HepG2 (cell line): ENCODE data around the gene MGLL. TPM values are rescaled to one million over a fixed set of nuclear protein-coding genes. Genes with fewer than 3 reads are reported as not detected.

Experiments used
- ATAC-seq: fragments of 200-7000 bp; cut with Tn5 transposase; 3 replicates; pipeline ENCODE4 v1.9.1; 2020; ENCODE audit warnings: mild to moderate bottlenecking, moderate library complexity
- BruUV-seq: library from RNA; stranded (reverse); fragments of 400-500 nt; replicated peaks from 2 replicates; lab custom pipeline; 2021; lab: Mats Ljungman, UMichigan
- CTCF ChIA-PET: fragments of 300-600 bp; formaldehyde crosslinking; extraction: SDS; loops from one replicate; lab custom pipeline; 2021; ENCODE audit warnings: low total read pairs, inconsistent platforms, low intra/inter-chr PET ratio; lab: Yijun Ruan, JAX
- POLR2A ChIA-PET: fragments of 350-600 bp; sonication (Branson Sonifier 250); formaldehyde crosslinking; loops from one replicate; lab custom pipeline; 2020; ENCODE audit warnings: antibody characterized with exemption, inconsistent platforms; lab: Yijun Ruan, JAX
- DNase-seq: peaks from one replicate; pipeline ENCODE4 v3.0.0-alpha.2; 2015; ENCODE audit warnings: low spot score
- FAIRE-seq: peaks from 3 replicates; lab custom pipeline; 2011; peaks lifted over from hg19 to GRCh38; lab: Jason Lieb, UNC
- H2AFZ ChIP-seq: one replicate; pipeline ENCODE4 v1.6.1; 2011; ENCODE audit warnings: low read length, inconsistent platforms
- H3K27ac ChIP-seq: fragments of 300-600 bp; 3 replicates; pipeline ENCODE4 v1.8.0; 2011; ENCODE audit warnings: mixed run types, mild to moderate bottlenecking, mixed read lengths, low read length, inconsistent platforms; ENCODE audit not compliant: insufficient read depth; ENCODE audit errors: extremely low read length
- H3K27me3 ChIP-seq, 2 experiments: fragments of 200-600 bp in 1 of 2; 2 replicates in 1 of 2; 3 replicates in 1 of 2; pipeline versions ENCODE4 v1.6.0 to v1.8.0; 2011; ENCODE audit warnings: low read length in 2 of 2, mild to moderate bottlenecking in 2 of 2, moderate library complexity in 2 of 2, inconsistent platforms in 1 of 2; ENCODE audit not compliant: insufficient read depth in 2 of 2, control insufficient read depth in 1 of 2
- H3K36me3 ChIP-seq, 2 experiments: fragments of 200-600 bp in 1 of 2; replicated peaks in 1 of 2; 2 replicates in 1 of 2; 3 replicates in 1 of 2; pipeline versions ENCODE4 v1.5.1 to v1.8.0; 2011; ENCODE audit warnings: low read length in 2 of 2, inconsistent platforms in 1 of 2; ENCODE audit not compliant: insufficient read depth in 2 of 2, control insufficient read depth in 1 of 2
- H3K4me1 ChIP-seq: 2 replicates; pipeline ENCODE4 v1.5.1; 2012; ENCODE audit warnings: low read length, inconsistent platforms; ENCODE audit not compliant: insufficient read depth
- H3K4me2 ChIP-seq: 2 replicates; pipeline ENCODE4 v1.6.0; 2011; ENCODE audit warnings: low read depth, low read length, inconsistent platforms
- H3K4me3 ChIP-seq, 3 experiments: fragments of 200-600 bp in 1 of 3; sonication (generic), shearing (Covaris generic) in 1 of 3; replicated peaks in 1 of 3; 2 replicates each; pipeline ENCODE4 v1.5.1; 2011 to 2016; ENCODE audit warnings: low read length in 3 of 3, inconsistent platforms in 2 of 3, low read depth in 2 of 3, mild to moderate bottlenecking in 2 of 3, control low read depth in 1 of 3, mixed read lengths in 1 of 3; ENCODE audit not compliant: insufficient read depth in 1 of 3
- H3K79me2 ChIP-seq: one replicate; pipeline ENCODE4 v1.6.1; 2011; ENCODE audit warnings: low read length, inconsistent platforms; ENCODE audit not compliant: insufficient read depth
- H3K9ac ChIP-seq: 2 replicates; pipeline ENCODE4 v1.6.0; 2011; ENCODE audit warnings: mild to moderate bottlenecking, low read depth, low read length, inconsistent platforms; ENCODE audit not compliant: insufficient read depth
- H3K9me3 ChIP-seq: 2 replicates; pipeline ENCODE4 v1.5.1; 2012; ENCODE audit warnings: mild to moderate bottlenecking, low read length
- H4K20me1 ChIP-seq: 2 replicates; pipeline ENCODE4 v1.6.0; 2011; ENCODE audit warnings: inconsistent platforms, mild to moderate bottlenecking, low read length, moderate library complexity; ENCODE audit not compliant: insufficient read depth
- CAMTA2 ChIP-seq: sonication (generic); formaldehyde crosslinking; IDR thresholded peaks from 2 replicates; pipeline ENCODE4 v1.4.0; 2020; ENCODE audit warnings: mild to moderate bottlenecking, missing genetic modification reagents, borderline replicate concordance
- ETV5 ChIP-seq: IDR thresholded peaks from 2 replicates; pipeline ENCODE4 v1.6.1; 2018; ENCODE audit warnings: missing biosample characterization, missing genetic modification reagents, inconsistent platforms, borderline replicate concordance
- HNF4A ChIP-seq: sonication (generic); formaldehyde crosslinking; IDR thresholded peaks from 2 replicates; pipeline ENCODE4 v1.4.0; 2020; ENCODE audit warnings: missing genetic modification reagents
- PITX1 ChIP-seq: sonication (generic); formaldehyde crosslinking; IDR thresholded peaks from 2 replicates; pipeline ENCODE4 v1.5.1; 2020; ENCODE audit warnings: mild to moderate bottlenecking, missing genetic modification reagents
- POGZ ChIP-seq: sonication (generic); formaldehyde crosslinking; IDR thresholded peaks from 2 replicates; pipeline ENCODE4 v1.4.0; 2020; ENCODE audit warnings: mild to moderate bottlenecking, missing genetic modification reagents
- SMARCC2 ChIP-seq: fragments of 450-650 bp; IDR thresholded peaks from 2 replicates; pipeline ENCODE4 v1.6.1; 2017; ENCODE audit warnings: antibody characterized with exemption, mild to moderate bottlenecking
- SP5 ChIP-seq: IDR thresholded peaks from 2 replicates; pipeline ENCODE4 v1.6.1; 2016; ENCODE audit warnings: low read depth, borderline replicate concordance
- UBTF ChIP-seq: sonication (generic); formaldehyde crosslinking; IDR thresholded peaks from 2 replicates; pipeline ENCODE4 v1.4.0; 2020; ENCODE audit warnings: mild to moderate bottlenecking, missing genetic modification reagents
- ZNF501 ChIP-seq: sonication (generic); formaldehyde crosslinking; IDR thresholded peaks from 2 replicates; pipeline ENCODE4 v1.5.1; 2020; ENCODE audit warnings: mild to moderate bottlenecking, moderate library complexity, missing genetic modification reagents
- ZNF572 ChIP-seq: sonication (generic); formaldehyde crosslinking; IDR thresholded peaks from 2 replicates; pipeline ENCODE4 v1.5.1; 2020; ENCODE audit warnings: mild to moderate bottlenecking, missing genetic modification reagents
- ZNF644 ChIP-seq: IDR thresholded peaks from 2 replicates; pipeline ENCODE4 v1.6.1; 2016; ENCODE audit warnings: low read depth
- ZNF7 ChIP-seq: IDR thresholded peaks from 2 replicates; pipeline ENCODE4 v1.6.1; 2016; ENCODE audit warnings: missing biosample characterization, missing genetic modification reagents
- ZNF792 ChIP-seq: IDR thresholded peaks from 2 replicates; pipeline ENCODE4 v1.6.1; 2016
- WGBS: methylation state at CpG from one replicate; pipeline ENCODE4 v1.1.6; 2017; ENCODE audit warnings: low lambda C conversion rate; 5-methylcytosine and 5-hydroxymethylcytosine counted together
- in situ Hi-C: cut with HindIII; loops from 2 replicates; pipeline ENCODE4 v1.10.0; 2017; ENCODE audit warnings: low pct_unique_long_range_greater_than_20kb; ENCODE audit not compliant: extremely low pct_ligation_motif_present
- intact Hi-C: fragments of 100-400 bp; cut with micrococcal nuclease; formaldehyde crosslinking; loops from one replicate; pipeline ENCODE4 v1.10.0; 2022; ENCODE audit not compliant: unreplicated experiment
- polyA plus RNA-seq, 8 experiments: library from polyadenylated mRNA; depleted of rRNA in 3 of 8; stranded (reverse) in 7 of 8; unstranded in 1 of 8; fragments of >200 nt; fragmentation: Illumina TruSeq in 4 of 8; extraction: Trizol in 4 of 8; gene quantifications; 2 replicates each; pipeline versions ENCODE4 v1.2.1 to v1.2.3, GENCODE V29; 2011 to 2016; ENCODE audit warnings: low read depth in 4 of 8, missing spikeins in 1 of 8, mixed read lengths in 1 of 8; ENCODE audit not compliant: insufficient read depth in 1 of 8
- total RNA-seq, 5 experiments: library from RNA; depleted of rRNA; stranded (reverse); fragments of >200 nt; fragmentation: Illumina TruSeq; extraction: Trizol; gene quantifications; 2 replicates each; pipeline ENCODE4 v1.2.3, GENCODE V29; 2016; ENCODE audit warnings: low read depth in 1 of 5
- TF ChIP-seq, protein P1 (sequence below): IDR thresholded peaks from 2 replicates; pipeline ENCODE4 v1.6.1; 2016; ENCODE audit warnings: low read depth, missing genetic modification reagents, missing compliant biosample characterization

MGLL gene
- total and polyA plus RNA-seq, 2 of the 13 experiments (the other 11 are each of a cell fraction or from before 2014, with no cell fraction given): not detected

DNA sequence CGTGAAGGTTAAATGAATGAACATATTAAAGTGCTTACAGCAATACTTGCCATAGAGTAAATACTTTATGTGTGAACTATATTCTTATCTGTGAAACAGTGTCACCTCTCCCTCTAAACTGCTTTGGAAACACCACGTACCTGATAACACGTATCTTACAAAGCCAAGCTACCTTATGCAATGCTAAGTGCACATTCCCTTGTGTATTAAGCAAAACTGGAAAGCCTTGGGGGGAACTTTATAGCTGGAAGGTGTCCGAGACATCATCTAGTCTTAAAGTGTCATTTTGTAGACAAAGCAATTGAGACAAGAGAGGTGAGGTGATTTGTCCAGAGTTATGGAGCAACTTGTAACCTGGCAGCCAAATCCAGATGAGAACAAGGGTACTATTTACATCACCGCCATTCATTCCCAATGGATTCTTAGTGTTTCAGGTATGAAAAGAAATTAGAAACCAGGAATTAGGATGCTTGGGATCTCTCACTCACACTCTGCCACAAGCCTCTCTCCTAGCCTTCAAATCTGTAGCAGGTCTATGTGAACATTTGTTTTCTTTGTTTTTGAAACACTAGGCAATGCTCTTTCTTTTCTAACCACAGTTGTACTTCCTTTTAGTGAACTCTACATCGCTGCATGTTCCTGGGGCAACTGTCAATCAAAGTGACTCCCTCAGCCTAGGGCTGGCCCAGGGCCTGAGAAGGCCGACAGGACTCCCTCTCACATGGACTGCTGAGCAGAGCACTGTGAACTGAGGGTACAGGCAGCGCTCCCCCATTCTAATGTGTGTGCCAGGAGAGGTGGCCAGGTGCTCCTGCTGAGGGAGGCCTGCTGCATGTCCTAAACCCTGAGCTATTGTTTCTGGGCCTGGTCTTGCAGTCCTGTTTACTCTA lies 13.9 kb upstream of the MGLL start:
- H3K79me2 ChIP-seq: no peaks in the 10 kb centered on the region
- no peak overlapping the region for H3K27ac ChIP-seq
- H3K4me3 ChIP-seq: no peak overlapping the region
- H4K20me1 ChIP-seq: no peaks in the 10 kb centered on the region
- H3K36me3 ChIP-seq: no peaks in the 10 kb centered on the region
- intact Hi-C loops: loop anchor here (10.0 kb wide), 1 partner anchor 141 kb away; no protein-coding TSS in a partner anchor
- TF ChIP-seq, protein P1, sequence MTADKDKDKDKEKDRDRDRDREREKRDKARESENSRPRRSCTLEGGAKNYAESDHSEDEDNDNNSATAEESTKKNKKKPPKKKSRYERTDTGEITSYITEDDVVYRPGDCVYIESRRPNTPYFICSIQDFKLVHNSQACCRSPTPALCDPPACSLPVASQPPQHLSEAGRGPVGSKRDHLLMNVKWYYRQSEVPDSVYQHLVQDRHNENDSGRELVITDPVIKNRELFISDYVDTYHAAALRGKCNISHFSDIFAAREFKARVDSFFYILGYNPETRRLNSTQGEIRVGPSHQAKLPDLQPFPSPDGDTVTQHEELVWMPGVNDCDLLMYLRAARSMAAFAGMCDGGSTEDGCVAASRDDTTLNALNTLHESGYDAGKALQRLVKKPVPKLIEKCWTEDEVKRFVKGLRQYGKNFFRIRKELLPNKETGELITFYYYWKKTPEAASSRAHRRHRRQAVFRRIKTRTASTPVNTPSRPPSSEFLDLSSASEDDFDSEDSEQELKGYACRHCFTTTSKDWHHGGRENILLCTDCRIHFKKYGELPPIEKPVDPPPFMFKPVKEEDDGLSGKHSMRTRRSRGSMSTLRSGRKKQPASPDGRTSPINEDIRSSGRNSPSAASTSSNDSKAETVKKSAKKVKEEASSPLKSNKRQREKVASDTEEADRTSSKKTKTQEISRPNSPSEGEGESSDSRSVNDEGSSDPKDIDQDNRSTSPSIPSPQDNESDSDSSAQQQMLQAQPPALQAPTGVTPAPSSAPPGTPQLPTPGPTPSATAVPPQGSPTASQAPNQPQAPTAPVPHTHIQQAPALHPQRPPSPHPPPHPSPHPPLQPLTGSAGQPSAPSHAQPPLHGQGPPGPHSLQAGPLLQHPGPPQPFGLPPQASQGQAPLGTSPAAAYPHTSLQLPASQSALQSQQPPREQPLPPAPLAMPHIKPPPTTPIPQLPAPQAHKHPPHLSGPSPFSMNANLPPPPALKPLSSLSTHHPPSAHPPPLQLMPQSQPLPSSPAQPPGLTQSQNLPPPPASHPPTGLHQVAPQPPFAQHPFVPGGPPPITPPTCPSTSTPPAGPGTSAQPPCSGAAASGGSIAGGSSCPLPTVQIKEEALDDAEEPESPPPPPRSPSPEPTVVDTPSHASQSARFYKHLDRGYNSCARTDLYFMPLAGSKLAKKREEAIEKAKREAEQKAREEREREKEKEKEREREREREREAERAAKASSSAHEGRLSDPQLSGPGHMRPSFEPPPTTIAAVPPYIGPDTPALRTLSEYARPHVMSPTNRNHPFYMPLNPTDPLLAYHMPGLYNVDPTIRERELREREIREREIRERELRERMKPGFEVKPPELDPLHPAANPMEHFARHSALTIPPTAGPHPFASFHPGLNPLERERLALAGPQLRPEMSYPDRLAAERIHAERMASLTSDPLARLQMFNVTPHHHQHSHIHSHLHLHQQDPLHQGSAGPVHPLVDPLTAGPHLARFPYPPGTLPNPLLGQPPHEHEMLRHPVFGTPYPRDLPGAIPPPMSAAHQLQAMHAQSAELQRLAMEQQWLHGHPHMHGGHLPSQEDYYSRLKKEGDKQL (CRISPR knock-in tag): no peak
- no peak for TF ChIP-seq ETV5
- no peak for TF ChIP-seq HNF4A (CRISPR knock-in tag)
- no peak for TF ChIP-seq UBTF (CRISPR knock-in tag)
- TF ChIP-seq SP5 (CRISPR knock-in tag): no peak
- TF ChIP-seq POGZ: no peak
- TF ChIP-seq ZNF501 (CRISPR knock-in tag): no peak
- no peak for TF ChIP-seq ZNF7 (CRISPR knock-in tag)
- no peak for TF ChIP-seq CAMTA2 (CRISPR knock-in tag)
- no peak for TF ChIP-seq SMARCC2
- no peak for TF ChIP-seq ZNF644 (CRISPR knock-in tag)
- no peak for TF ChIP-seq PITX1 (CRISPR knock-in tag)
- TF ChIP-seq ZNF572 (CRISPR knock-in tag): no peak
- no peak for TF ChIP-seq ZNF792 (CRISPR knock-in tag)
- 41% methylated on average over 8 of the region's 8 CpGs for WGBS
- H2AFZ ChIP-seq: no peak overlapping the region
- in situ Hi-C loops: no loop called here
- no TSS peak for BruUV-seq
- H3K27me3 ChIP-seq: no peaks in the 10 kb centered on the region; a peak in 1 of 5 replicates
- ATAC-seq (peak; percentile 46), FAIRE-seq (no peak), DNase-seq (no peak)
- H3K9ac ChIP-seq: no peak overlapping the region
- ChIA-PET POLR2A (no interaction called here), CTCF (no interaction called here)
- H3K9me3 ChIP-seq: no peaks in the 10 kb centered on the region
- H3K4me1 ChIP-seq: peaks cover 26% of the 10 kb centered on the region
- H3K4me2 ChIP-seq: no peak overlapping the region
